GM12878 (cell line): ENCODE results near the gene HDAC9. TPM values are rescaled to one million over a fixed set of nuclear protein-coding genes. Genes with fewer than 3 reads are reported as not detected.

ENCODE experiments used
- ATAC-seq: fragments of 200-7000 bp; cut with Tn5 transposase; 3 replicates; pipeline ENCODE4 v1.9.1; 2020; ENCODE audit warnings: mild to moderate bottlenecking, moderate library complexity
- BruUV-seq: library from RNA; stranded (reverse); fragments of 400-500 nt; replicated peaks from 2 replicates; lab custom pipeline; 2021; lab: Mats Ljungman, UMichigan
- CTCF ChIA-PET: fragments of 300-600 bp; sonication (Branson Sonifier 250); formaldehyde crosslinking; extraction: SDS; loops from one replicate; lab custom pipeline; 2021; ENCODE audit warnings: inconsistent platforms; lab: Yijun Ruan, JAX
- POLR2A ChIA-PET: fragments of 350-600 bp; formaldehyde crosslinking; extraction: SDS; loops from one replicate; lab custom pipeline; 2021; ENCODE audit warnings: inconsistent platforms; lab: Charles Lee
- RAD21 ChIA-PET: fragments of 300-600 bp; sonication (Branson Sonifier 250); formaldehyde crosslinking; loops from one replicate; lab custom pipeline; 2023; ENCODE audit warnings: antibody characterized with exemption; ENCODE audit not compliant: unreplicated experiment; lab: Charles Lee
- SMC1A ChIA-PET: fragments of 300-600 bp; sonication (Branson Sonifier 250); formaldehyde crosslinking; loops from one replicate; lab custom pipeline; 2023; ENCODE audit not compliant: unreplicated experiment, uncharacterized antibody; lab: Charles Lee
- DNase-seq: peaks from one replicate; pipeline ENCODE4 v3.0.0-alpha.2; 2011; ENCODE audit warnings: low read depth, low spot score
- FAIRE-seq: peaks from 3 replicates; lab custom pipeline; 2011; peaks lifted over from hg19 to GRCh38; lab: Jason Lieb, UNC
- H2AFZ ChIP-seq: 2 replicates; pipeline ENCODE4 v1.6.0; 2011; ENCODE audit warnings: low read depth, low read length, control low read depth; ENCODE audit not compliant: control insufficient read depth
- H3K27ac ChIP-seq: 2 replicates; pipeline ENCODE4 v1.5.1; 2011; ENCODE audit warnings: control low read depth; ENCODE audit not compliant: control insufficient read depth, insufficient read depth
- H3K27me3 ChIP-seq, 2 experiments: replicated peaks in 1 of 2; 2 replicates each; pipeline versions ENCODE4 v1.6.0 to v1.6.1; 2011; ENCODE audit warnings: low read length in 1 of 2; ENCODE audit not compliant: control insufficient read depth in 2 of 2, insufficient read depth in 2 of 2
- H3K36me3 ChIP-seq, 2 experiments: 2 replicates each; pipeline ENCODE4 v1.5.1; 2011; ENCODE audit warnings: low read length in 1 of 2; ENCODE audit not compliant: control insufficient read depth in 2 of 2, insufficient read depth in 2 of 2
- H3K4me1 ChIP-seq: 2 replicates; pipeline ENCODE4 v1.6.1; 2011; ENCODE audit warnings: mild to moderate bottlenecking, low read length, moderate library complexity, mixed read lengths; ENCODE audit not compliant: control insufficient read depth, insufficient read depth
- H3K4me2 ChIP-seq: 2 replicates; pipeline ENCODE4 v1.6.0; 2011; ENCODE audit warnings: control low read depth; ENCODE audit not compliant: control insufficient read depth, insufficient read depth
- H3K4me3 ChIP-seq: fragments of 200-600 bp; sonication (generic); 2 replicates; pipeline ENCODE4 v1.5.1; 2016
- H3K79me2 ChIP-seq: 2 replicates; pipeline ENCODE4 v1.6.0; 2011; ENCODE audit warnings: low read length; ENCODE audit not compliant: control insufficient read depth, insufficient read depth
- H3K9ac ChIP-seq: 2 replicates; pipeline ENCODE4 v1.8.0; 2011; ENCODE audit warnings: low read length, control low read depth, mixed read lengths; ENCODE audit not compliant: control insufficient read depth, insufficient read depth
- H3K9me3 ChIP-seq: replicated peaks from 3 replicates; pipeline ENCODE4 v1.5.1; 2011; ENCODE audit warnings: mild to moderate bottlenecking, low read length; ENCODE audit not compliant: control insufficient read depth, insufficient read depth
- H4K20me1 ChIP-seq: 2 replicates; pipeline ENCODE4 v1.6.0; 2011; ENCODE audit not compliant: control insufficient read depth, insufficient read depth
- BHLHE40 ChIP-seq, 2 experiments: fragments of 450-650 bp in 1 of 2; IDR thresholded peaks; 2 replicates each; pipeline ENCODE4 v1.6.1; 2011 to 2017; ENCODE audit warnings: low read depth in 2 of 2, borderline replicate concordance in 1 of 2, improper control_type of control experiment in 1 of 2, low read length in 1 of 2, mild to moderate bottlenecking in 1 of 2
- CHD1 ChIP-seq: IDR thresholded peaks from 2 replicates; pipeline ENCODE4 v1.6.1; 2012; ENCODE audit warnings: low read depth, low read length, improper control_type of control experiment
- MTA2 ChIP-seq: fragments of 450-650 bp; IDR thresholded peaks from 2 replicates; pipeline ENCODE4 v1.6.1; 2016; ENCODE audit warnings: low read depth, mild to moderate bottlenecking, moderate library complexity
- NRF1 ChIP-seq: conservative IDR thresholded peaks from 2 replicates; pipeline ENCODE4 v1.6.1; 2011; ENCODE audit warnings: mild to moderate bottlenecking, low read depth, low read length, improper control_type of control experiment
- POLR2AphosphoS5 ChIP-seq: IDR thresholded peaks from 2 replicates; pipeline ENCODE4 v1.6.1; 2011; ENCODE audit warnings: mild to moderate bottlenecking, low read length, inconsistent platforms
- RB1 ChIP-seq: fragments of 450-650 bp; formaldehyde crosslinking; IDR thresholded peaks from 2 replicates; pipeline ENCODE4 v1.6.1; 2017; ENCODE audit warnings: mild to moderate bottlenecking, borderline replicate concordance
- SP1 ChIP-seq: IDR thresholded peaks from one replicate; pipeline ENCODE4 v1.6.1; 2011; ENCODE audit warnings: low read depth, low read length
- SUZ12 ChIP-seq: fragments of 200-600 bp; sonication (generic); IDR thresholded peaks from one replicate; pipeline ENCODE4 v1.6.1; 2018; ENCODE audit warnings: antibody characterized with exemption, mild to moderate bottlenecking; ENCODE audit not compliant: unreplicated experiment
- ZNF622 ChIP-seq: fragments of 450-650 bp; IDR thresholded peaks from 2 replicates; pipeline ENCODE4 v1.6.1; 2017; ENCODE audit warnings: mild to moderate bottlenecking, inconsistent platforms
- WGBS: methylation state at CpG from one replicate; pipeline ENCODE4 v1.1.6; 2016; ENCODE audit warnings: low lambda C conversion rate; ENCODE audit not compliant: insufficient replicate concordance, insufficient coverage; ENCODE audit errors: missing lambda C conversion rate; 5-methylcytosine and 5-hydroxymethylcytosine counted together
- in situ Hi-C: fragments of 300-500 bp; cut with MboI; formaldehyde crosslinking; loops from 9 replicates; pipeline ENCODE4 v1.14.3; 2018; ENCODE audit warnings: mixed read lengths
- intact Hi-C: fragments of 100-400 bp; cut with micrococcal nuclease; formaldehyde crosslinking; loops from one replicate; pipeline ENCODE4 v1.14.2; 2022; ENCODE audit not compliant: unreplicated experiment
- polyA plus RNA-seq, 11 experiments: library from polyadenylated mRNA; depleted of rRNA in 4 of 11; unstranded in 6 of 11; stranded (reverse) in 5 of 11; fragments of >200 nt; fragmentation: Nextera tagmentation in 4 of 11; fragmentation: Illumina TruSeq in 1 of 11; extraction: Ambion mirVana in 4 of 11; extraction: Trizol in 1 of 11; gene quantifications; 1 replicate in 1 of 11; 2 replicates in 10 of 11; pipeline versions ENCODE4 v1.2.1 to v1.2.3, GENCODE V29; 2011 to 2016; ENCODE audit warnings: inconsistent platforms in 2 of 11, missing spikeins in 2 of 11, low read depth in 1 of 11
- total RNA-seq, 4 experiments: library from RNA; depleted of rRNA in 3 of 4; stranded (reverse); fragments of >200 nt in 3 of 4; fragmentation: Illumina TruSeq in 1 of 4; extraction: Trizol in 1 of 4; gene quantifications; 2 replicates each; pipeline versions ENCODE4 v1.2.1 to v1.2.3, GENCODE V29; 2013 to 2021
- TF ChIP-seq, protein P1 (sequence below): IDR thresholded peaks from 2 replicates; pipeline ENCODE4 v1.6.1; 2011; ENCODE audit warnings: borderline replicate concordance, low read depth, mild to moderate bottlenecking, moderate library complexity, low read length; ENCODE audit not compliant: insufficient read depth, poor library complexity, severe bottlenecking
- TF ChIP-seq, protein P2 (sequence below): IDR thresholded peaks from 2 replicates; pipeline ENCODE4 v1.6.1; 2012; ENCODE audit warnings: low read length, inconsistent platforms
- TF ChIP-seq, protein P3 (sequence below): fragments of 450-650 bp; IDR thresholded peaks from 2 replicates; pipeline ENCODE4 v1.6.1; 2017; ENCODE audit warnings: mild to moderate bottlenecking, moderate library complexity
- TF ChIP-seq, protein P4 (sequence below): IDR thresholded peaks from 2 replicates; pipeline ENCODE4 v1.6.1; 2012; ENCODE audit warnings: low read depth, low read length, improper control_type of control experiment

Gene HDAC9
- total and polyA plus RNA-seq, 10 of the 15 experiments (the other 5 are each of a cell fraction or from before 2014, with no cell fraction given): 0.73 to 12.8 (median 0.92) TPM

DNA sequence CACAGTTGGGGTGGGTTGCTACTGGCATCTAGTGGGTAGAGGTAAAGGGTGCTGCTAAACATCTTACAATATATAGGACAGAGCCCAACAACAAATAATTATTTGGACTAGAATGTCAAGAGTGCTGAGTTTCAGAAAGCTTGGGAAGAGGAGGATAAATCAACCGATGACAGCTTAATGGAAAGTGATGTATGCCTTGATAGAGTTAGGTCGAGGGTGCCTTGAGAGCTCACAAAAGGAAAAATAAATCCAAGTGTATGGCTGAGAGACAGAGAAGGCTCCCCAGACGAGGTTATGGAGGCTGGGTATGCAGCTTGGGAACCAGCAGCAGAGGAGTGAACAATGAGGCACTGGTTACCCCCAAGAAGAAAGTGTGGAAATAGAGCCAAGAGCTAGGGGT lies 211.1 kb downstream of the HDAC9 start:
- H3K79me2 ChIP-seq: no peaks in the 10 kb centered on the region
- TF ChIP-seq, protein P1, sequence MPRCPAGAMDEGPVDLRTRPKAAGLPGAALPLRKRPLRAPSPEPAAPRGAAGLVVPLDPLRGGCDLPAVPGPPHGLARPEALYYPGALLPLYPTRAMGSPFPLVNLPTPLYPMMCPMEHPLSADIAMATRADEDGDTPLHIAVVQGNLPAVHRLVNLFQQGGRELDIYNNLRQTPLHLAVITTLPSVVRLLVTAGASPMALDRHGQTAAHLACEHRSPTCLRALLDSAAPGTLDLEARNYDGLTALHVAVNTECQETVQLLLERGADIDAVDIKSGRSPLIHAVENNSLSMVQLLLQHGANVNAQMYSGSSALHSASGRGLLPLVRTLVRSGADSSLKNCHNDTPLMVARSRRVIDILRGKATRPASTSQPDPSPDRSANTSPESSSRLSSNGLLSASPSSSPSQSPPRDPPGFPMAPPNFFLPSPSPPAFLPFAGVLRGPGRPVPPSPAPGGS: no peak
- TF ChIP-seq SP1 (no peak), BHLHE40 (IDR thresholded peaks at IDR 0.05; ENCODE audit: borderline replicate concordance in 1 of 2, low read depth in 2 of 2, low read length in 1 of 2) (no peak), RB1 (no peak), MTA2 (no peak), ZNF622 (no peak), POLR2AphosphoS5 (no peak), SUZ12 (no peak), NRF1 (no peak), CHD1 (no peak)
- TF ChIP-seq, protein P2, sequence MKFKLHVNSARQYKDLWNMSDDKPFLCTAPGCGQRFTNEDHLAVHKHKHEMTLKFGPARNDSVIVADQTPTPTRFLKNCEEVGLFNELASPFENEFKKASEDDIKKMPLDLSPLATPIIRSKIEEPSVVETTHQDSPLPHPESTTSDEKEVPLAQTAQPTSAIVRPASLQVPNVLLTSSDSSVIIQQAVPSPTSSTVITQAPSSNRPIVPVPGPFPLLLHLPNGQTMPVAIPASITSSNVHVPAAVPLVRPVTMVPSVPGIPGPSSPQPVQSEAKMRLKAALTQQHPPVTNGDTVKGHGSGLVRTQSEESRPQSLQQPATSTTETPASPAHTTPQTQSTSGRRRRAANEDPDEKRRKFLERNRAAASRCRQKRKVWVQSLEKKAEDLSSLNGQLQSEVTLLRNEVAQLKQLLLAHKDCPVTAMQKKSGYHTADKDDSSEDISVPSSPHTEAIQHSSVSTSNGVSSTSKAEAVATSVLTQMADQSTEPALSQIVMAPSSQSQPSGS: no peak
- TF ChIP-seq, protein P3, sequence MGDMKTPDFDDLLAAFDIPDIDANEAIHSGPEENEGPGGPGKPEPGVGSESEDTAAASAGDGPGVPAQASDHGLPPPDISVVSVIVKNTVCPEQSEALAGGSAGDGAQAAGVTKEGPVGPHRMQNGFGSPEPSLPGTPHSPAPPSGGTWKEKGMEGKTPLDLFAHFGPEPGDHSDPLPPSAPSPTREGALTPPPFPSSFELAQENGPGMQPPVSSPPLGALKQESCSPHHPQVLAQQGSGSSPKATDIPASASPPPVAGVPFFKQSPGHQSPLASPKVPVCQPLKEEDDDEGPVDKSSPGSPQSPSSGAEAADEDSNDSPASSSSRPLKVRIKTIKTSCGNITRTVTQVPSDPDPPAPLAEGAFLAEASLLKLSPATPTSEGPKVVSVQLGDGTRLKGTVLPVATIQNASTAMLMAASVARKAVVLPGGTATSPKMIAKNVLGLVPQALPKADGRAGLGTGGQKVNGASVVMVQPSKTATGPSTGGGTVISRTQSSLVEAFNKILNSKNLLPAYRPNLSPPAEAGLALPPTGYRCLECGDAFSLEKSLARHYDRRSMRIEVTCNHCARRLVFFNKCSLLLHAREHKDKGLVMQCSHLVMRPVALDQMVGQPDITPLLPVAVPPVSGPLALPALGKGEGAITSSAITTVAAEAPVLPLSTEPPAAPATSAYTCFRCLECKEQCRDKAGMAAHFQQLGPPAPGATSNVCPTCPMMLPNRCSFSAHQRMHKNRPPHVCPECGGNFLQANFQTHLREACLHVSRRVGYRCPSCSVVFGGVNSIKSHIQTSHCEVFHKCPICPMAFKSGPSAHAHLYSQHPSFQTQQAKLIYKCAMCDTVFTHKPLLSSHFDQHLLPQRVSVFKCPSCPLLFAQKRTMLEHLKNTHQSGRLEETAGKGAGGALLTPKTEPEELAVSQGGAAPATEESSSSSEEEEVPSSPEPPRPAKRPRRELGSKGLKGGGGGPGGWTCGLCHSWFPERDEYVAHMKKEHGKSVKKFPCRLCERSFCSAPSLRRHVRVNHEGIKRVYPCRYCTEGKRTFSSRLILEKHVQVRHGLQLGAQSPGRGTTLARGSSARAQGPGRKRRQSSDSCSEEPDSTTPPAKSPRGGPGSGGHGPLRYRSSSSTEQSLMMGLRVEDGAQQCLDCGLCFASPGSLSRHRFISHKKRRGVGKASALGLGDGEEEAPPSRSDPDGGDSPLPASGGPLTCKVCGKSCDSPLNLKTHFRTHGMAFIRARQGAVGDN: no peak
- TF ChIP-seq, protein P4, sequence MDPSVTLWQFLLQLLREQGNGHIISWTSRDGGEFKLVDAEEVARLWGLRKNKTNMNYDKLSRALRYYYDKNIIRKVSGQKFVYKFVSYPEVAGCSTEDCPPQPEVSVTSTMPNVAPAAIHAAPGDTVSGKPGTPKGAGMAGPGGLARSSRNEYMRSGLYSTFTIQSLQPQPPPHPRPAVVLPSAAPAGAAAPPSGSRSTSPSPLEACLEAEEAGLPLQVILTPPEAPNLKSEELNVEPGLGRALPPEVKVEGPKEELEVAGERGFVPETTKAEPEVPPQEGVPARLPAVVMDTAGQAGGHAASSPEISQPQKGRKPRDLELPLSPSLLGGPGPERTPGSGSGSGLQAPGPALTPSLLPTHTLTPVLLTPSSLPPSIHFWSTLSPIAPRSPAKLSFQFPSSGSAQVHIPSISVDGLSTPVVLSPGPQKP: no peak
- ChIA-PET RAD21 (no interaction called here), CTCF (interaction anchor here (1.5 kb wide), 1 partner anchor 354 kb away, joined by 6 read pairs; no protein-coding TSS in a partner anchor), POLR2A (no interaction called here), SMC1A (interaction anchor here (0.7 kb wide), 1 partner anchor 942 kb away, joined by 3 read pairs; no protein-coding TSS in a partner anchor)
- H4K20me1 ChIP-seq: no peaks in the 10 kb centered on the region
- no peaks in the 10 kb centered on the region for H3K27me3 ChIP-seq
- in situ Hi-C loops (no loop called here), intact Hi-C loops (no loop called here)
- no peak overlapping the region for H3K4me2 ChIP-seq
- ATAC-seq (no peak), DNase-seq (no peak), FAIRE-seq (no peak)
- H3K9ac ChIP-seq: no peak overlapping the region
- WGBS: 23% methylated on average over 3 of the region's 3 CpGs
- no peaks in the 10 kb centered on the region for H3K36me3 ChIP-seq
- H3K4me1 ChIP-seq: no peaks in the 10 kb centered on the region
- H2AFZ ChIP-seq: no peak overlapping the region
- no TSS peak for BruUV-seq
- no peaks in the 10 kb centered on the region for H3K9me3 ChIP-seq
- H3K4me3 ChIP-seq: no peak overlapping the region
- H3K27ac ChIP-seq: no peak overlapping the region
